GM12878 (cell line): ENCODE measurements around the gene LTC4S.

Experiments used
- CTCF ChIP-seq, 3 experiments: IDR thresholded peaks in 2 of 3; conservative IDR thresholded peaks in 1 of 3; 2 replicates each; pipeline ENCODE4 v1.5.1; 2011; ENCODE audit warnings: low read depth in 3 of 3, low read length in 3 of 3, mild to moderate bottlenecking in 3 of 3, control low read depth in 2 of 3, moderate library complexity in 2 of 3, inconsistent platforms in 1 of 3, mixed read lengths in 1 of 3; ENCODE audit not compliant: control insufficient read depth in 2 of 3, insufficient read depth in 1 of 3; ENCODE audit errors: extremely low read depth in 1 of 3
- EGR1 ChIP-seq, 2 experiments: IDR thresholded peaks; 1 replicate in 1 of 2; 2 replicates in 1 of 2; pipeline ENCODE4 v1.6.1; 2011 to 2012; ENCODE audit warnings: low read depth in 2 of 2, low read length in 2 of 2, borderline replicate concordance in 1 of 2, mild to moderate bottlenecking in 1 of 2, moderate library complexity in 1 of 2
- ESRRA ChIP-seq: IDR thresholded peaks from 2 replicates; pipeline ENCODE4 v1.6.1; 2012; ENCODE audit warnings: mild to moderate bottlenecking, low read length, improper control_type of control experiment
- JUNB ChIP-seq: IDR thresholded peaks from 2 replicates; pipeline ENCODE4 v1.6.1; 2016; ENCODE audit warnings: antibody characterized with exemption, mild to moderate bottlenecking
- RCOR1 ChIP-seq: conservative IDR thresholded peaks from 2 replicates; pipeline ENCODE4 v1.6.1; 2012; ENCODE audit warnings: low read depth, low read length, improper control_type of control experiment

GRCh38 chr5:179834120-179834519 lies 40.3 kb downstream of the LTC4S start:
- TF ChIP-seq JUNB (no peak), EGR1 (IDR thresholded peaks at IDR 0.05; ENCODE audit: borderline replicate concordance in 1 of 2, low read depth in 2 of 2, low read length in 2 of 2) (no peak), CTCF (IDR thresholded peaks at IDR 0.05 in 2 of 3, conservative IDR thresholded peaks at IDR 0.05 in 1 of 3; ENCODE audit: control insufficient read depth in 2 of 3, extremely low read depth in 1 of 3, insufficient read depth in 1 of 3, low read depth in 3 of 3, low read length in 3 of 3) (no peak), RCOR1 (no peak), ESRRA (no peak)
